Measurements from ENCODE around the gene RASSF1.

GRCh38 chr3:50294492-50295403, 45.9 kb downstream of the RASSF1 start:
- no peak for TF ChIP-seq CTCF (IDR thresholded peaks at IDR 0.05; ENCODE audit: poor library complexity, severe bottlenecking)
- no peak for TF ChIP-seq EZH2 (IDR thresholded peaks at IDR 0.05; ENCODE audit: borderline replicate concordance, insufficient read depth, low read length, poor library complexity, severe bottlenecking)
- no peak for TF ChIP-seq SMC3 (conservative IDR thresholded peaks at IDR 0.05; ENCODE audit: poor library complexity)
- TF ChIP-seq EP300 (conservative IDR thresholded peaks at IDR 0.05; ENCODE audit: poor library complexity, severe bottlenecking) = no peak
